ENCODE data around the gene CCDC122.
A peak's percentile ranks its signal among the peaks of the same experiment; 100 is the strongest.

Gene CCDC122

DNA sequence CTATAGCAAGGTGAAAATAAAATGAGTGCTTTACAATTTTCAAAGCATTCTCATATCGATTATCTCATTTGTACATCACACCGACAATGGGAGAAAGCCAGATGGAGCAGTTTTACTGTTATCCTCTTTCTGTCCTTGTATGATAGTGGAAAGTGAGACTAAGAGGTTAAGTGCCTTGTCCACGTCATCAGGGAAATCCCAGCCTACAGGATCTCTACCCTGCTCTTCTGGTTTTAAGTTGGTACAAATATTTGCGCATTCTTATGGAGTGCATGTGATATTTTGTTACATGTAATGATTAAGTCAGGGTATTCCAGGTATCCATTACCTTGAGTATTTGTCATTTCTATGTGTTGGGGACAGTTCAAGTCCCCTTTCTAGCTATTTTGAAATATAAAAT is 80.3 kb downstream of the CCDC122 start:
- no peak for DNase-seq

DNA sequence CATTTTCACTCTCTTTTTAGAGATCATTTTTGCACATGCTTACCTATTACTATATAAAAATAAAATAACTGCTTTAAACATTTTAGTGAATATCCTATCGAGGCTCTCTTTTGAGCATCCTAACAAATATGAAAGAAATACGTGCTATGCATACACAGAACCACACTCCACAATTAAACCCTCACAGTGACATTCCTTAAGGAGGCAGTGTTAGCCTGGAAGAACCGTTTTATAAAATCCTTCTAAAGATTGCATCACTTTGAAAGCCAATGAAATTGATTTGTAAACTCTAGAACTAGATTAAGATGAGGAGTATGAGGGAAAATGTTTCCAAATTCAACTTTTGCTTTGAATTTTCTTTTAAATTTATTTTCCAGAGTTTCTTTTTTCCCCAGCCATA is 81.7 kb downstream of the CCDC122 start:
- no peak for DNase-seq

DNA sequence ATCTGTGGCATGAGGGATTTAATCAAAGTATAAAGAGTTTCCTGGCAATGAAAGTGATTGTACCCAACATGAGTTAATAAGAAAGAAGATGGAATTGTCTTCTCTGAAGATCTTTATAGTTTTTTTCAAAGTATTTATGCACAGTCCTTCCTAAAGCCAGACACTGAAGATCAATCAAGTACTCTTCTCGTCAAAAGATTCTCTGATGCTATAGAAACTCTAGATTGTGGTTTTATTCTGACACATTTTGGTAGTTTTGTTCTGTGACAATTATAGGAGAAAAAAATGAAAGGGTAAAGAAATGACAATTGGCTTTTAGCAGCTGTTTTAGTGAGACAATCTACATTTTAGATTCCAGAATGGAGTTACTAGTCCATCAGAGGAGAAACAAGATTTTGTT is 82.4 kb downstream of the CCDC122 start:
- DNase-seq = no peak

DNA sequence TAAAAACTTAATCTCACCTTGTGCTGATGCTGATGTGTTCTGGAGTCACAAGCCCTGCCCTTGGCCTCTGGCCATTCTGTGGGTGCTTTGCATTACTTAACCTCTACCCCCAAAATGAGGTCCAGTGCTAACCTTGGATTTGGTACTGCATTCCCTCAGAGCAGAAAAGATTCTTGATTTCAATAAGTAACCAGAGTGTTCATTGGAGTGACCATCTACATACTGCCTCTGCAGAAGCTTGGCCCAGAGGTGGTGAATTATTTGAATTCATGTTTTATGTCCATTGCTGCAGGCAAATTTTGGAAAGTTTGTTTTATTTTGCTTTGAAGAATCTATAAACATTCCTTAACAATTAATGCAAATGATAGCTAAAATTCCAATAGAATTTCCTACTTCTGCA is 85.1 kb downstream of the CCDC122 start:
- DNase-seq = no peak

DNA sequence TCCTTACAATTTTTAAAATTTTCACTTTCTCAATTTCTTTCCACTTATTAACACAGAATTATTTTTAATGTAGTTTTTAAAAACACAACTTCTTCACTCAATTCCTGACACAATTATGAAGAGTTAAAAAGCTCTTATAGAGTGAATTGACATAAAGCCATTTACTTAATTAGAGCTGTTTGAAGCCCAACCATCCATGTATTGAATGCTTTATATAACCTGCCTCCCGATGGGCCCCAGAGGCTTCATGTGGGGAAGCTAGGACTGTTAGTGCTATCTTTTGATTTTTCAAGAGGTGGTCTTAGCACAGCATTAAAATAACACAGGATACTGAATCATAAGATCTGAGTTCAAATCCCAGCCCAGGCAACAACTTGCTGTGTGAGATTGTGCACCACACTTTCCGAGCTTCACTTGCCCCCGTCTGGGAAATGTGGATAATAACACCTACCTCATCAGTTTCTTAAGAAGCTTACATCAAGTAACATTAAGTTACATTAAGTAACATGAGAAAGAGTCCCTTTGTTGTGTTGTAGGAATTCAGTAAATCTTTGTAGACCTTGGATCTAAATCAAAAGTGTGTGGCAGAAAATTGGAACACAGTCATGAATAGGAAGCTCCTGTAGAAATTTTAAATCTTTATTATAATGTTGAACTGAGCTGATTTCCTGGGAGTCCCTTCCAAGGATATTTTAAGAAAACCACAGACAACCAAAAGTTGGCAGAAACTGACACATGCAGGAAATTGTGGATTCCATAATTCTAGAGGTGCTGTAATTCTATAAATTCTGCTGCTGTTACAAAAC is 87.3 kb downstream of the CCDC122 start:
- no peak for DNase-seq

DNA sequence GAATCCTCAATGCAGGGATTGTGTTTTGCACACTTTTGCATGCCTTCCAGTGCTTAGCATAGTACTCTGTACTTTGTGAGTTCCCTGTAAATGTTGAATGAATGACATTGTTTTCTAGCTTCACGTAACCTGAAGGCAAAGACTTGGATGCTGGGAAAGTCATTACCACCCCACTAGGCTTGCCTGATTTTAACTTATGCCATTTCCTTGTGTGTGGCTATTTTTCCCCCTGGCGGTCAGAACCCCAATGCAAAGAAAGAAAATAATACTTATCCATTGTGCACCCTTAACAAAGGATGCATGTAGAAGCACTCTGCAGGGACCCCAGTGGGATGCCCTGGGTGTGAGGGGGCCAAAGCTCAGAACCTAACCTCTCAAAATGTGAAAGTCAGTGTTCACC is 91.5 kb downstream of the CCDC122 start:
- DNase-seq = no peak

DNA sequence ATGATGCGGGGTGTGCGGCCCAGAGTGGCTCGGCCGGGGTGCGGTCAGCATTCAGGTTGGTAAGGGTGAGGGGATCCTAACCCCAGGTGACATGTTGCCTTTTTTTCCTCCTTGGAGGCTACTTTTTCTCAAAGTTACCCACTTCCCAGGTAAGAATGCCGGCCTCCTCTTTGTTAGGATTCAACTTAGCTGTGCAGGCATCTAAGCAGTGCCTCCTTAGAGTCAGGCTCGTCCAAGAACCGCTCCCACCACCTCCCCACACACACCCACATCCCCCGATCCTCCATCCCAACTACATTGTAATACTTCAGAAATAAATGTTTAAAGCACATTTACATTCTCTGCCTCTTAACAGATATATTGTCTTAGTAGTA is 92.0 kb downstream of the CCDC122 start:
- DNase-seq = no peak

DNA sequence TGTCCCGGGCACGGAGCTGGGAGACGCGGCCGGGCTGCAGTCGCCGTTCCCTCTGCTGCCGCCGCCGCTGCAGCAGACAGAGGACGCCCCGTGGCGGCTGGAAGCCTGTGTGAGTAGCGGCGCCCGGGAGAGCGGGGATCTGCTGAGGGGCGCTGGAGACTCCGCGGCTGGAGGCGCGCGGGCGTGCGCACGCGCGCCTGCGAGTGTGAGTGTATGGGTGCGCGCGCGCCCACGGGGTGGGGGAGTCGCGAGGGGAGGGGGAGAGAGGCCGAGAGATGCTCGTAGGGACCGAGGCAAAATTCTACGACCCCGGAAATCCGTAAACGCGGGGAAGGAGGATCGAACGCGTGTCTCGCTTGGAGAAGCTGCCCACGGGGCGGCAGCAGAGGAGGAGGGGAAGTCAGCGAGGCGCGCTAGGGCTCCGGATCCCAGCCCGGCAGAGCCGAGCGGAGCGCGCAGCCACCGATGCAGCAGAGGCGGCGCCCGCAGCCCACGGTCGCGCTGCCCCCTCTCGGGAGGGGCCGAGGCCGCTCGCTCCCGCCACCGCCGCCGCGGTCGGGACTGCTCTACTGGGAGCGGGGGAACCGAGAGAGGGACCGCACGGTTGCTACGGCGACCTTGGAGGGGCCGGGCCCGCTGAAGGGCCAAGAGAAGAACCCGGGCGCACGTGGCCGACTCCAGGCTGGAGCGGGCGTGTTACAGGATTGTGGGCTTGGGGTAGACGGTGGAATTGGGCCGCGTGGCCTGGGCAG is 92.6 kb downstream of the CCDC122 start, which contains the start of gene ENOX1:
TSS of gene ENOX1 (minus strand) at position 207 of the 752 bp plus-strand sequence.
- peak; percentile 70 for DNase-seq

DNA sequence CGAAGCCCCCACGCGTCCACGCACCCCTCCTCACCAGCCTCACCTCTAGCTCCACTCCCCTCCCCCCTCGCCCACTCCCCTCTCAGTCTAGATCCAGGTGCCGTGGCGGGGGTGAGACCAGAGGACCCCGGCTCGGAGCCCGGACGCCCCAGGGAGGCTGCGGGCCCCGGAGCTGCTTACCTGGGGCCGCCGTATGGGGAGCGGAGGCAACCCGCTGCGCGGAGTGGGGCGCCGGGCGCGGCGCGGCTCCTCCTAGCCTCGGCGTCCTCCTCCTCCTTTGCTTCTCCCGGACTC is 93.1 kb downstream of the CCDC122 start:
- DNase-seq = no peak
